Transverse colon (tissue), 4 donors: Measurements from ENCODE around the gene DPEP2NB. TPM values are rescaled to one million over a fixed set of nuclear protein-coding genes. Genes with fewer than 3 reads are reported as not detected.

Experiments used
- DNase-seq: peaks from one replicate; pipeline ENCODE4 v3.0.0-alpha.2; 2019
- H3K27ac ChIP-seq, 4 donors: fragments of 200-600 bp; sonication (generic); 2 replicates each; pipeline ENCODE4 v1.5.1; 2016 to 2018; ENCODE audit warnings: inconsistent platforms in 4 of 4
- H3K27me3 ChIP-seq: fragments of 200-600 bp; sonication (generic); 2 replicates; pipeline ENCODE4 v1.5.1; 2017; ENCODE audit warnings: inconsistent platforms
- H3K36me3 ChIP-seq, 4 donors: fragments of 200-600 bp; sonication (generic); 2 replicates each; pipeline ENCODE4 v1.5.1; 2017 to 2019; ENCODE audit warnings: inconsistent platforms in 4 of 4
- H3K4me1 ChIP-seq, 4 donors: fragments of 200-600 bp; sonication (generic); 2 replicates each; pipeline ENCODE4 v1.5.1; 2017 to 2020; ENCODE audit warnings: inconsistent platforms in 4 of 4
- H3K4me3 ChIP-seq, 4 donors: fragments of 200-600 bp; sonication (generic); 1 replicate in 1 of 4; 2 replicates in 3 of 4; pipeline versions ENCODE4 v1.5.1 to v1.6.1; 2017 to 2019; ENCODE audit warnings: inconsistent platforms in 4 of 4
- H3K9me3 ChIP-seq, 2 donors: fragments of 200-600 bp; sonication (generic); 2 replicates each; pipeline ENCODE4 v1.5.1; 2017 to 2019; ENCODE audit warnings: inconsistent platforms in 2 of 2
- EP300 ChIP-seq: sonication (generic); formaldehyde crosslinking; IDR thresholded peaks from one replicate; pipeline ENCODE4 v1.6.1; 2017; ENCODE audit warnings: antibody characterized with exemption, low read depth
- POLR2A ChIP-seq: fragments of 450-650 bp; IDR thresholded peaks from one replicate; pipeline ENCODE4 v1.6.1; 2016; ENCODE audit warnings: antibody characterized with exemption, mild to moderate bottlenecking, moderate library complexity
- POLR2AphosphoS5 ChIP-seq, 3 donors: sonication (generic); formaldehyde crosslinking; IDR thresholded peaks; one replicate each; pipeline ENCODE4 v1.6.1; 2016; ENCODE audit warnings: antibody characterized with exemption in 3 of 3
- WGBS, 2 donors: methylation state at CpG; one replicate each; pipeline ENCODE4 v1.1.5; 2018; ENCODE audit warnings: low coverage in 1 of 2; 5-methylcytosine and 5-hydroxymethylcytosine counted together
- in situ Hi-C, 4 donors: fragments of 200-750 bp; cut with MboI; loops; one replicate each; pipeline versions ENCODE4 v1.15.0 to v1.15.1; 2017; ENCODE audit warnings: low sequenced_read_pairs in 3 of 4, low pct_ligation_motif_present in 1 of 4, low pct_unique_long_range_greater_than_20kb in 1 of 4
- intact Hi-C: fragments of 100-400 bp; cut with DNase I; formaldehyde crosslinking; loops from one replicate; pipeline ENCODE4 v1.15.1; 2023; ENCODE audit warnings: low total_unique reads
- total RNA-seq, 4 donors: library from RNA; depleted of rRNA; stranded (reverse); fragments of >200 nt; gene quantifications; one replicate each; pipeline ENCODE4 v1.1.0, GENCODE V29; 2016
- TF ChIP-seq, protein P1 (sequence below), 5 experiments: fragments of 200-600 bp in 3 of 5; fragments of 450-650 bp in 2 of 5; sonication (generic) in 3 of 5; IDR thresholded peaks; 1 replicate in 2 of 5; 2 replicates in 3 of 5; pipeline ENCODE4 v1.5.1; 2016 to 2017; ENCODE audit warnings: antibody characterized with exemption in 5 of 5, inconsistent platforms in 3 of 5, mild to moderate bottlenecking in 2 of 5, moderate library complexity in 1 of 5

DPEP2NB gene, protein sequence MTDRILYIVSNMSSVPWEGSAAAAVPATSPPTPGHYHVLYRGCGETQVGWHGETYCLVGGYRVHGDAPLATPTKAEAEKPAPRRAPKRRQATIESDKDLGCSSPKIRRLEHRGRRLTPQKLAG
- total RNA-seq = not detected

DNA sequence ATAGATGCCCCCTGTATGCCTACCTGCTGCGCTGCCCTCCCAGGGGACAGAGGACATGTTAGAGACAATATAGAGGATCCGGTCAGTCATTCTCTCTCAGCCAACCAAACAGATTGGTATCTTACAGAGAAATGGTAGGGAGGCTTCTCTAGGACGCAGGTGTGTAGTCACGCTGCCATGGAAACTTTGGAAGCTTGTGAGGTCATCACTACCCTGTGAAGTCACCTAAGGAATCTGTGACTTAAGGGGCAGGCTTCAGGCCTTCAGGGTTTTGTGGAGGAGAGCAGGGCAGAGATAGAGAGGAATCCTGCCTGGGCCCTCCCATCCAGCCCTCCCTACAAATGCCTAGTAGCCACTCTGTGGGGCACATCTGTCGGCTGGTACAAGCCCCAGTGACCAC lies at the start of gene DPEP2NB:
Gene DPEP2NB, minus strand, starts transcription at position 231 of the 400 bp plus-strand sequence. Its CDS starts 141 bp downstream, at position 90.
- in situ Hi-C loops = no loop called here
- Histone ChIP-seq H3K9me3 (no peaks in the 10 kb centered on the region), H3K27ac (no peak within 1 kb of the TSS), H3K36me3 (no peaks in the 10 kb centered on the region), H3K4me3 (no peak within 1 kb of the TSS), H3K27me3 (no peaks in the 10 kb centered on the region), H3K4me1 (peaks cover 0 to 3% (median 0%) of the 10 kb centered on the region in 4 donors)
- intact Hi-C loops = no loop called here
- DNase-seq = no peak
- WGBS, 2 donors = 60 to 84% methylated on average over 1 to 5 of the region's 5 CpGs
- no peak for TF ChIP-seq POLR2A
- TF ChIP-seq POLR2AphosphoS5 (IDR thresholded peaks at IDR 0.05) = no peak
- TF ChIP-seq, protein P1, sequence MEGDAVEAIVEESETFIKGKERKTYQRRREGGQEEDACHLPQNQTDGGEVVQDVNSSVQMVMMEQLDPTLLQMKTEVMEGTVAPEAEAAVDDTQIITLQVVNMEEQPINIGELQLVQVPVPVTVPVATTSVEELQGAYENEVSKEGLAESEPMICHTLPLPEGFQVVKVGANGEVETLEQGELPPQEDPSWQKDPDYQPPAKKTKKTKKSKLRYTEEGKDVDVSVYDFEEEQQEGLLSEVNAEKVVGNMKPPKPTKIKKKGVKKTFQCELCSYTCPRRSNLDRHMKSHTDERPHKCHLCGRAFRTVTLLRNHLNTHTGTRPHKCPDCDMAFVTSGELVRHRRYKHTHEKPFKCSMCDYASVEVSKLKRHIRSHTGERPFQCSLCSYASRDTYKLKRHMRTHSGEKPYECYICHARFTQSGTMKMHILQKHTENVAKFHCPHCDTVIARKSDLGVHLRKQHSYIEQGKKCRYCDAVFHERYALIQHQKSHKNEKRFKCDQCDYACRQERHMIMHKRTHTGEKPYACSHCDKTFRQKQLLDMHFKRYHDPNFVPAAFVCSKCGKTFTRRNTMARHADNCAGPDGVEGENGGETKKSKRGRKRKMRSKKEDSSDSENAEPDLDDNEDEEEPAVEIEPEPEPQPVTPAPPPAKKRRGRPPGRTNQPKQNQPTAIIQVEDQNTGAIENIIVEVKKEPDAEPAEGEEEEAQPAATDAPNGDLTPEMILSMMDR (IDR thresholded peaks at IDR 0.05) = no peak
- TF ChIP-seq EP300 = no peak

DNA sequence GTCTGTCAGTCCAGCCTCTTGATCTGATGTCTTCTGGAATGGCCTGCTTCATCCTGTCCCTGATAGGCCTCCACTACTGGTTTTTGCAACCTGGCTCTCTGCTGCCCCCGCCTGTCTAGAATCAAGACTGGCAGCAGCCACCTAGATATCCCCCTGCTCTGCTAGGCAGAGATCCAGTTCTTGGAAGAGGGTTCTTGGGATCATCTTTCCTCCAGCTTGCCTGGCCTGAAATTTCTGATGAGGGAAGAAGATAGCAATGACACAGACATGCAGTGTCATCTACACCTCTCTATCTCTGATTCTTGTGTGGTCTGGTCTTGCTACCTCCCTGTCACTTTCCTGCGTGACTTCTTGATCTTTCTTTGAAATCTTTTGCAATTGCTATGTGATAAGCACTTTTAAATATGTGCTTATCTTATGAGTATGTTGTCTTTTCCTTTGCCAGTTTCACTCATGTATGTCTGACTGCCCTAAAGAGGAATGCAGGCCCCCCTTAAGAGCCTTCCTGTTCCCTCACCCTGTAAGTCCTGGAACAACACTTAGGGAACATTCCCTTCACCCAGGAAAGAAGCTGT lies 49.2 kb upstream of the DPEP2NB start:
- Histone ChIP-seq H3K27ac (peak overlapping the region in 3 of 4 donors; percentile 19 to 45 (median 28)), H3K36me3 (peaks cover 0 to 4% (median 0%) of the 10 kb centered on the region in 4 donors), H3K4me3 (no peak overlapping the region), H3K9me3 (no peaks in the 10 kb centered on the region), H3K4me1 (peaks cover 8 to 37% (median 16%) of the 10 kb centered on the region in 4 donors), H3K27me3 (no peaks in the 10 kb centered on the region)
- in situ Hi-C loops = no loop called here
- TF ChIP-seq POLR2A = no peak
- TF ChIP-seq, protein P1 (IDR thresholded peaks at IDR 0.05) = peak; percentile 72 to 78 (median 73)
- intact Hi-C loops = no loop called here
- peak; percentile 78 for DNase-seq
- 48 to 78% methylated on average over 1 to 2 of the region's 2 CpGs for WGBS, 2 donors

DNA sequence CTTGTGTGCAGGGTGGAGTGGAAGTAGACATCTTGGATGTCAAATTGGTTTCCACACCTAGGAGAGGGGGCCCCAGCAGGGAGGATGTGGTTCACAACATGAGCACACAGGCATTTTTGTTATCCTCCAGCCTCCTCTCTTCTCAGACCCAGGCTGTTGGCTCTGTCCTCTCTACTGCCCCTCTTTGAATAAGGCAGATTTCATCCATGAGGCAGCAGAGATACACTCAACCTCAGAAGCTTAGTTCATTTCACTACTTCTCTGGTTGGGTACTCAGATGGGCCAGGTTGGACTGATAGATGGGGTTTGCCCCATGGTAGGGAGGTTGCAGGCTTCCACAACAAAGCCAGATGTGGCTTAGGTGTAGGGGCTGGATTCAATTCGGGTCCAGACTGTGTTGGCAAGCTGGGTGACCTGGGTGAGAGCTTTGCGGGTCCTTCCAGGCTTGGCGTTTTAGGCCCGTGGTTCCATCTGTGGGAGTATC lies 47.2 kb upstream of the DPEP2NB start:
- WGBS, 2 donors = 99% methylated on average over 4 of the region's 4 CpGs; no CpG with 5 or more reads in 1 of the 2 donors
- H3K27me3 ChIP-seq = no peaks in the 10 kb centered on the region
- no peak overlapping the region for H3K27ac ChIP-seq
- H3K4me1 ChIP-seq = peaks cover under 1 to 20% (median 6%) of the 10 kb centered on the region in 4 donors
- H3K4me3 ChIP-seq = no peak overlapping the region
- no peak for TF ChIP-seq POLR2A
- intact Hi-C loops = no loop called here
- no peaks in the 10 kb centered on the region for H3K9me3 ChIP-seq
- DNase-seq = peak; percentile 25
- in situ Hi-C loops = no loop called here
- peaks cover 0 to 10% (median 0%) of the 10 kb centered on the region in 4 donors for H3K36me3 ChIP-seq

DNA sequence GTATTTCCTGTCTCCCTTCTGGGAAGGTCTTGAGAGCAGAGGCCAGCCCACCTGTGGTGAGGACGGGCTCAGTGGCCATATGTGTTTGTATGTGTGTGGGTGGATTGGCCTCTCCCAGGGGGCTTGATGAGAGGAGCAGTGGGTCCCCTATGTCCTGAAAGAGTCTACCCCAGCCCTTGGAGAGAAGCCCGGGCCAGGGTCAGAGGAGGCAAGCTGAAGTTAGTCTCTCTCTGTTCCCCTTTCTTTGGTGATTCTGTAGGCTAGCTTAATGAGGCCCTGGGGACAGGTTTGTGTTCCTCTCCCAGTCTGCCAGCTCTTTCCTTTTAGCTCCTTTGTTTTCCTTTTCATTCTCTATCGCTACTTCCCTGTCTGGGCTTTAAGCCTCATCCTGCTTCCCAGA lies 45.7 kb upstream of the DPEP2NB start:
- intact Hi-C loops = no loop called here
- peaks cover 0 to 11% (median 0%) of the 10 kb centered on the region in 4 donors for H3K36me3 ChIP-seq

More for the DNA sequence above, 45.7 kb upstream of the DPEP2NB start:
- TF ChIP-seq, protein P1 (IDR thresholded peaks at IDR 0.05) = no peak
- TF ChIP-seq POLR2A (no peak), POLR2AphosphoS5 (IDR thresholded peaks at IDR 0.05) (no peak), EP300 (no peak)
- Histone ChIP-seq H3K4me1 (peaks cover 0 to 15% (median 4%) of the 10 kb centered on the region in 4 donors), H3K9me3 (no peaks in the 10 kb centered on the region), H3K27ac (no peak overlapping the region), H3K4me3 (no peak overlapping the region), H3K27me3 (no peaks in the 10 kb centered on the region)
- no peak for DNase-seq
- in situ Hi-C loops = no loop called here
- 89 to 100% methylated on average over 2 to 3 of the region's 3 CpGs for WGBS, 2 donors
